GM21723 (cell line): Measurements from ENCODE around the gene SLC25A23.
A peak's percentile ranks its signal among the peaks of the same experiment; 100 is the strongest.
"Not testable (repeated sequence)": the region's sequence is repeated elsewhere in the genome, so short reads cannot be mapped to it uniquely, and the experiment has no call there.

Source experiments
- ATAC-seq: cut with Tn5 transposase; IDR thresholded peaks from one replicate; pipeline ENCODE4 v1.9.1; 2021; ENCODE audit warnings: mild to moderate bottlenecking, moderate library complexity; ENCODE audit not compliant: unreplicated experiment

The SLC25A23 gene

DNA sequence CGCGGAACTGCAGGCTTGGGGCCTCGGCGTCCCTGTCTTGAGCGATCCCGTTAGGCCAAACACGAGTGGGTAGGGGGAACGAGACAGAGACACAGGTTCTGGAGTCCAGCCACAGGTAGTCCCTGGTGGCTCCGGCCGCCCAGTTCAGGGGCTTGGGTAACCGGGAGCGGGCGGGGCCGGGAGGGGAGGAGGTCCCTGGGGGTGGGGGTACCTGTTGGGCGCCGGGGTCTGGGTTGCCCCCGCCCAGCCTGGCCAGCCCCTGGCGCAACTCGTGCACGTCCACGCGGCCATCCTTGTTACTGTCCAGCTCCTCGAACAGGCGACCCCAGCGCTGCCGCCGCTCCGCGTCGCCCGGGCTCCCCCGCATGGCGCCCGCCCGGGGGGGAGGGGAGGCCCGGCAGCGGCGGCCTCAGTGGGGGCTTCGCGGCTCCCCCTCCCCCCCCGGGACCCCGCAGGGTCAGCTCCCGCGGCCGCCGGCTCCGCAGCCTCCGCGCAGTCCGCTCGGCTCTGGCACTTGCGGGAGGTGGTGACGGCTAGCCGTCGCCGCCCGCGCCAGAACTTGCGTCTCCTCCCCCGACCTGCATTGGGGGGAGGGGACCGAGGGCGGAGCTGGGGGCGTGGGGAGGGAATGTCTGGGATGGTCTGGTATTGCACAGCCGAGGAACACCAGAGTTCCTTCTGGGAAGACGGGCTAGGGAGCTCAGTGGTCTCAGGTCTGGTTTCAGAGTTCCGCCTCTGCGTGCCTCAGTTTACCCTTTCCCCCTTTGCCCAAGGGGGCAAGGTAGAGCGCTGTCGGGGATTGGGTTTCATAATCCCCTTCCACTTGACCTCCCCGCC is at the start of gene SLC25A23:
Gene SLC25A23, minus strand, starts transcription at position 531 of the 837 bp plus-strand sequence. Its CDS starts 164 bp downstream, at position 367.
- ATAC-seq, result peak; percentile 31

DNA sequence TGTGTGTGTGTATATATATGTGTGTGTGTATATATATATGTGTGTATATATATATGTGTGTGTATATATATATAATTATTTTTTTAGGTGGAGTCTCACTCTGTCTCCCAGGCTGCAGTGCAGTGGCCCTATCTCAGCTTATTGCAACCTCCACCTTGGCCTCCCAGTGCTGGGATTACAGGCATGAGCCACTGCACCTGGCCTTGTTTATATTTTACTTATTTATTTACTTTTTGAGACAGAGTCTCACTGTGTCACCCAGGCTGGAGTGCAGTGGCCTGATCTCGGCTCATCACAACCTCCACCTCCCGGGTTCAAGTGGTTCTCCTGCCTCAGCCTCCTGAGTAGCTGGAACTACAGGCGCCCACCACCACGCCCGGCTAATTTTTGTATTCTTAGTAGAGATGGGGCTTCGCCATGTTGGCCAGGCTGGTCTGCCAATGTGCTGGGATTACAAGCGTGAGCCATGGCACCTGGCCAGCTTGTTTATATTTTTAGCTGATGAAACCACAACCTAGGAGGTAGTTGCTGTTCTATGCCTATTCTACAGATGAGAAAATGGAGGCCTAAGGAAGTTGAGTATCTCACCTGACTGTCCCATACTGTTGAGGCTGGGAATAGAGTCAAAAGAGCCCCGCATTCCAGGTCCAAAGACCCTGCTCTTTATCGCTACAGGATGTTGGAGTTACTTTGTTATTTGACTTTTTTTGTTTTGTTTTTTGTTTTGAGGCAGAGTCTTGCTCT is 48.6 kb upstream of the SLC25A23 start:
- not testable (repeated sequence) for ATAC-seq

DNA sequence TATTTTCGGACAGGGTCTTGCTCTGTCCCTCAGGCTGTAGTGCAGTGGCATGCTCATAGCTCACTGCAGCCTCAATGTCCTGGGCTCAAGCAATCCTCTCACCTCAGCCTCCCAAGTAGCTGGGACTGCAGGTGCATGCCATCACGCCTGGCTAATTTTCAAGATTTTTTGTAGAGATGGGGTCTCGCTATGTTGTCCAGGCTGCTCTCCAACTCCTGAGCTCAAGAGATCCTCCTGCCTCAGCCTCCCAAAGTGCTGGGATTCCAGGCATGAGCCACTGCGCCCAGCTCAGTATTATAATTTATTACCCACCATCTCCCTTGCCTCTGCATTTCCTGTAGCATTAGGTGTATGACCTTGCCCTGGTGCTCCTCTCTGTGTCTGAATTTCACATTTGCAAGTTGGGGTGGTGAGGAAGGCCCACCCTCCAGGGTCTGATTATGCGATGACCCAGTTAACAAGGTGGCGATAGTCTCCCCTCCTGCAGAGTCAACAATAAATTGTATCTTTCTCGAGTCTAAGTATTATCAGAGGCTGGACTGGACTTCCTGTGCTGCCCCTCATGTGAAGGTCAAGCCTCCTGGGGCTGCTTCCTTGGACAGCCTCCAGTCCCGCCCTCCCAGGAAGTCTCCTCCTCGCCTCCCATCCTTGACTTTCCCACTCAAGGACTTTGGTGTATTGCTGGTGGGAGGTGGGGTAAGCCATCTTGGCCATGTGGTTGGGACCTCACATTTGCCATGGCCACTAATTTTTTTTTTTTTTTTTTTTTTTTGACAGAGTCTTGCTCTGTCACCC is 44.0 kb upstream of the SLC25A23 start:
- no peak for ATAC-seq

DNA sequence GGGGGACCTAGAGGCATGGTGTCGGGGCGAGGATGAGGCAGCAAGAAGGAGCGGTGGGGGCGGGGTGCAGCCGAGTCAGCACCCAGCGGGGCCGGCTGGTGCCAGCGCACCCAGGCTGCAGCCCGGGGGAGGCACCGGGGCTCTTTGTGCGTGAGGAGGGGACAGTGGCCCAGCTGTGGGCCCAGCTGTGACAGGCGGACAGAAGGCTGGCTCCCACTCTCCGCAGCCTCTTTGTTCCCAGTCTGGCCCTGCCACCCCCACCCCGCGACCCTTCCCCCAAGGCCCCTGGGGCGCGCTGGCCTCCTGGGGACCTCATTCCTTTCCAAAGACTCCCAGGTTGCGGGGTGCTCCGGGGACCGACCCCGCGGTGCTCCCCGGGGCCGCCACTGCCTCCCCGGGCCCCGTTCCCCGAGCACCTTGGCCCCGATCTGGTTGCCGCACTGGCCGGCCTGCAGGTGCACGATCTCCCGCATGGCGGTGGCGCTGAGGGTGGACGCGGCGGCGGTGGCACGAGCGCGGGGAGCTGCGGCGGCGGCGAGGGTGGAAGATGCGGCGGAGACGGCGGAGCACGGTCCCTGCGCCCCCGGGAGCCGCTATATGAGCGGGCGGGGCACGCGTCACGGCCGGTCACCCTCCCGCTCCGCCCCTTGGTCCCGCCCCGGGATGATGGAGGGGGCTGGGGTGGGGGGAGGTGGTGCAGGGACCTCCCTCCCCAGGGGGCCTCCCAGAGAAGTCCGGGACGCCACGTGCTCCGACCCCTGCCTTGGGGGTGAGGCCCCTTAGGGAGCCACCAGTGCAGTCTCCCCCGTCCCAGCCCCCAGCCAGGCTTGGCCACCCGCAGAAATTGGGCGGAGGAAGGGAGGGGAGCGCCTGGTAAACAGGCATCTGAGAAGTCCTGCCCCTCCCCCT is 42.4 kb upstream of the SLC25A23 start, which contains the start of gene TUBB4A:
Gene TUBB4A, minus strand, starts transcription at position 570 of the 909 bp plus-strand sequence. Its CDS starts 97 bp downstream, at position 473.
- ATAC-seq, result no peak

DNA sequence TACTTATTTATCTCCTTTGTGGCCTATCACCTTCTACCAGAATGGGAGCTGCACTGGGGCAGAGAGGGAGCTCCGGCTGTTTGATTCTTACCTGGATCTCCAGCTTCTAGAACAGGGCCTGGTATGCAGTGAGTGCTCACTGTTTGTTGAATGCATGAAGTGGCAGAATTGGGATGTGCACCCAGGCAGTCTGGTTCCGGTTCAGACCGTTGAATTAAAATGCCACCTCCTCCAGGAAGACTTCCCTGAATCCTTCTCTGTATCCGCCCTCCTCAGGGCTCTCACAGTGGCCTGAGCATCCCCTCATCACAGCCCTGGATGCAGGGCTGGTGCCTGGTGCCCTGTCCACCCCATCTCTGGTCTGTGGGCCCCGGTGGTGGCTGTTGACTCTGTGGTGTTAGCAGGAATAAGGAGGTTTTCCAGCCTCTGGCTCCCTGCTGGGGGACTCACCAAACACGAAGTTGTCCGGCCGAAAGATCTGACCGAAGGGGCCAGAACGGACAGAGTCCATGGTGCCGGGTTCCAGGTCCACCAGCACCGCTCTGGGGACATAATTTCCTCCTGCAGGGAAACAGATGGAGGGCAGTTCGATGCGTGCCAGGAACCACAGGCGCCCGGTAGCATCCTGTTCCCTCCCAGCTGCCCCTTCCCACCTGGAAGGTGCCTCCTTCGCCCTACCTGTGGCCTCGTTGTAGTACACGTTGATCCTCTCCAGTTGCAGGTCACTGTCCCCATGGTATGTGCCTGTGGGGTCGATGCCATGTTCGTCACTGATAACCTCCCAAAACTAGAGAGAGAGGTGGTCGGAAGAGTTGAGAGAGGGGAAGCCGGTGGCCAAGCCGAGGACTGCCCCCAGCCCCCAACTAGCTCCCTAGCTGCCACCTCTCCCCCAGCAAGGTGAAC is 41.5 kb upstream of the SLC25A23 start:
- no peak for ATAC-seq

DNA sequence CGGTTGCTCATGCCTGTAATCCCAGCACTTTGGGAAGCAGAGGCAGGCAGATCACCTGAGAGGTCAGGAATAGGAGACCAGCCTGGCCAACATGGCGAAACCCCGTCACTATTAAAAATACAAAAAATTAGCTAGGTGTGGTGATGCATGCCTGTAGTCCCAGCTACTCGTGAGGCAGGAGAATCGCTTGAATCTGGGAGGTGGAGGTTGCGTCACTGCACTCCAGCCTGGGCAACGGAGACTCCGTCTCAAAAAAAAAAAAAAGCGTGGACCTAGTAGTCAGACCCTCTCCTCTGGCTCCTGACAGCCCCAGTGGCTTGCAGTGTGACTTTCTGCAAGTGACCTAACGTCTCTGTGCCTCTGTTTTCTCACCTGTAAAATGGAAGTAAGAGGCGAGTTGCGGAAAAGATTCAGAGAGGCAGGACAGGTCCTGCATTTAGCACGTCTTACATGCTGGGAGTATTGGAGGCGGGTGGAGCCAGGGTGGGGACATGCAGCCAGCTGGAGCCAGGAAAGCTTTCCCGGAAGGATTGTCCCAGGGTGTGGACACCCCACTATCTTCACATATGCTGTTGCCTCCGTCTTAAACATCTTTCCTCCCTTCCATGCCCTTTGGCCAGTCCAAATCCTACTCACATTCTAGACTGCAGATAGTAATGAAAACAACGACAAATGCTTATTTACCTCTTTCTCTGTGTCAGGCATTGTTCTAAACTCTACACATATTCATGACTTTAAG is 39.6 kb upstream of the SLC25A23 start:
- ATAC-seq, result no peak

DNA sequence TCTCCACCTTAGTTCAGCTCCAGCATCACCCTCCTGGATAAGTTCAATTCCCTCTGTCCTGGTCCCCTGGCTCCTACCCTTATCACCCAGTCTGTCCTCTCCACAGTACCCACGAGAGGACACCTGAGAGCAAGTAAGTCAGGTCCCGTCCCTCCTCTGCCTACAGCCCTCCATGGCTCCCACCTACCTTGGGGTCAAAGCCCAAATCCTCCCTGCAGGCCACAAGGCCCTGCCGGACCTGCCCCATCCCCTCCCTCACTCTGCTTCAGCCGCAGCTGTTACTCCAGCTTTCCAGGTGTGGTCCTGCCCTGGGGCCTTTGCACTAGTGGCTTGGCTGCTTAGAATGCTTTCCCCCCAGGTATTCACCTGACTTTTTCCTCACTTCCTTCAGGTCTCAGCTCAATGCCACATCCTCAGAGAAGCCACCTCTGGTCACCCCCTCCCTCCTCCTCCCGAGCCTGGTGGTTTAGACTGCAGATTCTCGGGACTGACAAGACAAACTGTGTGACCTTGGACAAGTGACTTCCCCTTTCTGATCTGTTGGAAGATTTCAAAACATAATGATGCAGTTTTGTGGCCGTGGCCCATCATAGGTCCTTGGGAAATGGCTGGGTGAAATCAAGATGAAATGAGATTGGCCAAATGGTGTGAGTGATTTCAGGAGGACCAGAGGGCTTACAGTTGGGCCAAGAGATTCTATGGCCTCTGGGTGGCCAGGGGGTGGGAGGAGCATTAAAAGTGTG is 38.9 kb upstream of the SLC25A23 start:
- no peak for ATAC-seq

DNA sequence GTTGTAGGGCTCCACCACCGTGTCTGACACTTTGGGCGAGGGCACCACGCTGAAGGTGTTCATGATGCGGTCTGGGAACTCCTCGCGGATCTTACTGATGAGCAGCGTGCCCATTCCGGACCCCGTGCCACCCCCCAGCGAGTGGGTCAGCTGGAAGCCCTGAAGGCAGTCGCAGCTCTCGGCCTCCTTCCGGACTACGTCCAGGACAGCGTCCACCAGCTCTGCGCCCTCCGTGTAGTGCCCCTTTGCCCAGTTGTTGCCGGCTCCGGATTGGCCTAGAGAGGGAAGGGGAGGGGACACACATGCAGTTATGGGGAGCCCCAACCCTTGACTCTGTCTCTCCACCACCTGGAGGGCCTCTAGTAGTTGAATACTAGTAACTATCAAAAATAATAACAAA is 36.4 kb upstream of the SLC25A23 start:
- no peak for ATAC-seq

DNA sequence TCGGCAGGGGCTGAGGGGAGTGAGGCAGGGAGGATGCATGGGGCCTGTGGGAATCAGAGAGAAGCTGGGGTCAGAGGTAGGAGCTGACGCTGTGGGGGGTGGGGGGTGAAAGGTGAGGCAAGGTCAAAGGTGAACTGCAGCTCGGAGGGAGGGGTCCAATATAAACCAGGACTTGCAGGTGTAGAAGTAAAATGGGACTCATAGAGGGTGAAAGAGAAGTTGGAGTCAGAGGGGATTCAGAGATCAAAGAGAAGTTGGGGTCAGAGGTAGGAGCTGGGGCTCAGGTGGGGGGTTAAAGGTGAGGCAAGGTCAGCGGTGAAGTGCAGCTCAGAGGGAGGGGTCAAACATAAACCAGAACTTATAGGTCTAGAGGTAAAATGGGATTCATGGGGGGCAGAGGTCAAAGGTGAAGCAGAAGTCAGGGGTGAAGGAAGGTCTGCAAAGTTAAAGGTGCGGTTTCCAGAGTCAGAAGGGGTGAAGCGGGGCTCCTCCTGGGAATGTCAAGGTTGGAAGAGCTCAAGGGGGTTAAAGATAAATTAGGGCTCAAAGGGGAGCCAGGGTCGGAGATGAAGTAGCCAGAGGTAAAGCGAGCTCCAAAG is 34.9 kb upstream of the SLC25A23 start:
- ATAC-seq, result no peak

DNA sequence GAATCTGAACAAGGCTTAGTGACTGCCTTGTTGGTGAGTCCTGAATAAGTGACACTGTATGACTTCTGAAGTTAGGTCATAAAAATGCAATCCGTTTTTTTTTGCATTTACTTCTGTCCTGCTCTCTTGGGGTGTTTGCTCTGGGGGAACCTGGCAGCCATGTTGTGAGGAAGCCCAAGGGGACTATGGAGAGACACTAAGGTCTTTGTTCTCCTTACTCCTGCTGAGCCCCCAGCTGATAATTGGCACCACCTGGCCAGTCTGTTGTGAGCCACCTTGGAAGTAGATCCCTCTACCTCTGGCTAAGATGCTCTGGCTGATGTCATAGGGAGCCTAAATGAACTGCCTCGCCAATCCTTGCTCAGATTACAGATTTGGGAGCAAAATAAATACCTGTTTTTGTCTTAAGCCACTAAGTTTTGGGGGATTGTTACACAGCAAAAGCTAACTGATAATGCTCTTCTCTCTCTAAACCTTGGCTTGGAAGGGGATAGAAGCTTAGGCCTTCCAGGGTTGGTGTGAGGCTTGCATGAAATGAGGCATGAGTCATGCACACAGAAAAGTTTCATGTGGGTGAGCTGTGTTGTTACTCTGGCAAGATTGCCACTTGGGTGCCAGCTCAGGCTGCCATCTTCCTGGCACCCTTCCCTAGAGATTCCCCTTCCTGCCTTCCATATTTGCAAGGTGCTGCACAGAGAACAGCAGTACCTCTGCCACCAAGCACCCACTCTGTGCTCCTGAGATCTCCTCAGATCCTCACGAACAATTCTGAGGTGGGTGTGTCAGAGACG is 32.4 kb upstream of the SLC25A23 start:
- no peak for ATAC-seq

DNA sequence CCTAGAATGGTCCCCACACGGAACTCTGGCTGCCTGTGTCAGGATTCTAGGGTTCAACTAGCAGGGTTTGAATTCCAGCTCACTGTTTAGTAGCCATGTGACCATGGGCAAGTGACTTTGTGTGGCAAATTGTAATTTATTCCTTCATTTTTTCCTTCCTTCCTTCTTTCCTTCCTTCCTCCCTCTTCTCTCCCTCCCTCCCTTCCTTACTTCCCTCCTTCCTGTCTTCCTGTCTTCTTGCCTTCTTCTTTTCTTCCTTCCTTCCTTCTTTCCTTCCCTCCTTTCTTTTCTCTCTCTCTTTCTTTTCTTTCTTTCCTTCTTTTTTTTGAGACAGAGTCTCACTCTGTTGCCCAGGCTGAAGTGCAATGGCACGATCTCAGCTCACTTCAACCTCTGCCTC is 30.5 kb upstream of the SLC25A23 start:
- no peak for ATAC-seq

DNA sequence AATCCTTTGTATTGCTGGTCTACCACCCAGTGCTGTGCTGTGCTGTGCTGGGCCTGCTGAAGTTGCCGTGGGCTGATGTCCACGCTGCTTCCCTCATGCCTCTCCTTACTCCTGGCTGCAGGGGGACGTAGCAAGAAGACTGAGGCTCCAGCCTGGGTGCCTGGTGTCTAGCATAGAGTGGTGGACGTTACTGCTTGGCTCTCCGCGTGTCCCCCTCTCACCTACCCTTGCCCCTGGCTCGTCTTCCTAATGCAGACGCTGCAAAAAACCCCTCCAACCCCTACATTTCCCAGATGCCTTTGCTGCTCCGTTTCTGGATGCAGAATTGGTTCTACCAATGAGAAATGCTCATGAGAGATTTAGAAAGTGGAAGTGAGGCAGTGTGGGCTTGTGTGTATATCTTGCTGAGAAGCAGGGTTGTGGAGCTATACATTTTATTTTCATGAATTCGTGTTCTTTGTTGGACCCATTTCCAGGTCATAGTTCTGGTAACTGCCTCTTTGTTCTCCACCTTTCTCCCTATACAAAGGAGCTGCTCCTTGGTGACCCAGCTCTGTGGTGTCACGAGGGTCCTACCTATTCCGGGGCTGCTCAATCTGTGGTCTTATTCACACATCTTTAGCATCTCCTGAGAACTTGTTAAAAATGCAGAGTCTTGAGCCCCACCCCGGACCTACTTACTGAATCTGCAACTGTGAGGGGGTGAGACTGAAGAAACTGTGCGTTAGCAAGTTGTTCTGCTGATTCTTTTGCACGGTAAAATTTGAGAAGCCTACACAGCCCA is 29.9 kb upstream of the SLC25A23 start:
- ATAC-seq, result peak; percentile 78

DNA sequence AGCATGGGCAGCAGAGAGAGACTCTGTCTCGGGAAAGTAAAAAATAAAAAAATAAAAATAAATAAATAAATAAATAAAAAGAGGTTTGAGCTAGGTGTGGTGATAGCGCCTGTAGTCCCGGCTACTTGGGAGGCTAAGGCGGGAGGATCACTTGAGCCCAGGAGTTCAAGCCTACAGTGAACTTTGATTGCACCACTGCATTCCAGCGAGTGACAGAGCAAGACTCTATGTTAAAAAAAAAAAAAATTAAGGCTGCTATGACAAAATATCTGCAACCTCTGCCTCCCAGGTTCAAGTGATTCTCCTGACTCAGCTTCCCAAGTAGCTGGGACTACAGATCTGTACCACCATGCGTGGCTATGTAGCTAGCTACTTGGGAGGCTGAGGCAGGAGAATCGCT is 25.2 kb upstream of the SLC25A23 start:
- ATAC-seq, result no peak

DNA sequence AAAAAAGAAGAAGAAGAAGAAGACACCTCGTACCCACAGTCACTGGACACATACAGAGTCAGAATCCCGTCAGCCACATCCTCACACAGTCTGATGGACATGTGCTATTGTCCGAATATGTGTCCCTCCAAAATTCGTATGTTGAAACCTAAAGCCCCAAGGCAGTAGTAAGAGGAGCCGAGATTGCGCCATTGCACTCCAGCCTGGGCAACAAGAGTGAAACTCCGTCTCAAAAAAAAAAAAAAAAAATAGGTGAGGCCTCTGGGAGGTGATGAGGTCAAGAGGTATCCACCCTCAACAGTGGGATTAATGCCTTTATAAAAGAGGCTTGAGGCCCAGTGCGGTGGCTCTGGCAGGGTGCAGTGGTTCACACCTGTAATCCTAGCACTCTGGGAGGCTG is 24.6 kb upstream of the SLC25A23 start:
- ATAC-seq, result no peak

DNA sequence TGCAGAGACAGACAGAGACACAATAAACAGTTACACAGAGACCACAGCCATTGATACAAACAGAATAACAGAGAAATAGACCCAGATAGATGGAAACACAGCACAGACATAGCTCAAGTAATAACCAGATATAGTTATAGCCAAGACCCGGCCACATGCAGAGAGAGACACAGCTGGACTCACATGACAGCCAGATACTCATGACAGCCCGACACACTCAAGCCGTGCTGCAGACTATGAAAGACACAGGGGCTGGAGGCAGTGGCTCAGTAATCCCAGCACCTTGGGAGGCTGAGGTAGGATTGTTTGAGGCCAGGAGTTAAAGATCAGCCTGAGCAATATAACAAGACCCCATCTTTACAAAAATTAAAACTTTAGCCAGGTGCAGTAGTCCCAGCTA is 23.6 kb upstream of the SLC25A23 start:
- no peak for ATAC-seq

DNA sequence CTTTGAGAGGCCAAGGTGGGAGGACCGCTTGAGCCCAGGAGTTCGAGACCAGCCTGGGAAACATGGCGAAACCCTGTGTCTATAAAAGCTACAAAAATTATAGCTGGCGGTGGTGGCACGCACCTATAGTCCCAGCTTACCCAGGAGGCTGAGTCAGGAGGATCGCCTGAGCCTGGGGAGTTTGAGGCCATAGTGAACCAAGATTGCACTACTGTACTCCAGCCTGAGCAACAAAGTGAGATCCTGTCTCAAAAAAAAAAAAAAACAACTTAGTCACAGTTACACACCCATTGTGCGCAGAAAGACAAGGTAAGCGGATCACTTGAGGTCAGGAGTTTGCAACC is 22.7 kb upstream of the SLC25A23 start:
- no peak for ATAC-seq
